Loucy (cell line): ENCODE measurements around the gene TEX101.
"Not testable (repeated sequence)": the region's sequence is repeated elsewhere in the genome, so short reads cannot be mapped to it uniquely, and the experiment has no call there.

Experiments
- EZH2phosphoT487 ChIP-seq: fragments of 200-600 bp; IDR thresholded peaks from 2 replicates; pipeline ENCODE4 v1.6.1; 2018; ENCODE audit warnings: antibody characterized with exemption, mild to moderate bottlenecking, moderate library complexity, borderline replicate concordance
- TF ChIP-seq, protein P1 (sequence below): fragments of 200-600 bp; sonication (generic); conservative IDR thresholded peaks from 2 replicates; pipeline ENCODE4 v1.5.1; 2014; ENCODE audit warnings: mild to moderate bottlenecking, antibody characterized with exemption, low read length

DNA sequence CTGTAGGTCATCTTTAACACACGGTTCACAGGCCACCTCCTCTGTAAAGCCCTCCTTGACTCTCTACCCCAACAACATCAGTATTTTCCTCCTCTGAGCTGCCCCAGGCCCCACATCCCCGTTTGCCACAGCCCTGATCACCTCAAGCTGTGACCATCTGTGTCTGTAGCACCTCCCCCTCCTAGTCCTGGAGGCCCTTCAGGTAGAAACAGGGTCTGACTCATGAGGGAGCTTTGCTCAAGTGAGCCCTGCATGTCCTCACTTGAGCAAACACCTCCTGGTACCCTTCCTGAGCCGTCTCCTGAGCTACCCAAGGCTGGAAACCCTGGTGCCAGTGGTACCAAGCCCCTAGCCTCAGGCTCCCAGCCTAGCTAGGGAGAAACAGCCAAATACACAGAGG lies 37.1 kb upstream of the TEX101 start:
- TF ChIP-seq, protein P1, sequence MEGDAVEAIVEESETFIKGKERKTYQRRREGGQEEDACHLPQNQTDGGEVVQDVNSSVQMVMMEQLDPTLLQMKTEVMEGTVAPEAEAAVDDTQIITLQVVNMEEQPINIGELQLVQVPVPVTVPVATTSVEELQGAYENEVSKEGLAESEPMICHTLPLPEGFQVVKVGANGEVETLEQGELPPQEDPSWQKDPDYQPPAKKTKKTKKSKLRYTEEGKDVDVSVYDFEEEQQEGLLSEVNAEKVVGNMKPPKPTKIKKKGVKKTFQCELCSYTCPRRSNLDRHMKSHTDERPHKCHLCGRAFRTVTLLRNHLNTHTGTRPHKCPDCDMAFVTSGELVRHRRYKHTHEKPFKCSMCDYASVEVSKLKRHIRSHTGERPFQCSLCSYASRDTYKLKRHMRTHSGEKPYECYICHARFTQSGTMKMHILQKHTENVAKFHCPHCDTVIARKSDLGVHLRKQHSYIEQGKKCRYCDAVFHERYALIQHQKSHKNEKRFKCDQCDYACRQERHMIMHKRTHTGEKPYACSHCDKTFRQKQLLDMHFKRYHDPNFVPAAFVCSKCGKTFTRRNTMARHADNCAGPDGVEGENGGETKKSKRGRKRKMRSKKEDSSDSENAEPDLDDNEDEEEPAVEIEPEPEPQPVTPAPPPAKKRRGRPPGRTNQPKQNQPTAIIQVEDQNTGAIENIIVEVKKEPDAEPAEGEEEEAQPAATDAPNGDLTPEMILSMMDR = not testable (repeated sequence)
- not testable (repeated sequence) for TF ChIP-seq EZH2phosphoT487
